ENCODE data around the gene GID8.
A peak's percentile ranks its signal among the peaks of the same experiment; 100 is the strongest.

GID8 gene

GRCh38 chr20:62900692-62901584 is 37.0 kb upstream of the GID8 start:
- peak overlapping the region; percentile 78 for H3K27ac ChIP-seq

GRCh38 chr20:62901891-62902290 is 36.1 kb upstream of the GID8 start:
- no peak for DNase-seq (ENCODE audit: low spot score)
- CTCF ChIA-PET = interaction anchor here (0.6 to 5.7 kb wide), 7 partner anchors 13 to 114 kb away, joined by 4 to 33 read pairs (median 5); no protein-coding TSS in a partner anchor
- POLR2A ChIA-PET (ENCODE audit: low non-redundant PET) = no interaction called here
- TF ChIP-seq, protein P1, sequence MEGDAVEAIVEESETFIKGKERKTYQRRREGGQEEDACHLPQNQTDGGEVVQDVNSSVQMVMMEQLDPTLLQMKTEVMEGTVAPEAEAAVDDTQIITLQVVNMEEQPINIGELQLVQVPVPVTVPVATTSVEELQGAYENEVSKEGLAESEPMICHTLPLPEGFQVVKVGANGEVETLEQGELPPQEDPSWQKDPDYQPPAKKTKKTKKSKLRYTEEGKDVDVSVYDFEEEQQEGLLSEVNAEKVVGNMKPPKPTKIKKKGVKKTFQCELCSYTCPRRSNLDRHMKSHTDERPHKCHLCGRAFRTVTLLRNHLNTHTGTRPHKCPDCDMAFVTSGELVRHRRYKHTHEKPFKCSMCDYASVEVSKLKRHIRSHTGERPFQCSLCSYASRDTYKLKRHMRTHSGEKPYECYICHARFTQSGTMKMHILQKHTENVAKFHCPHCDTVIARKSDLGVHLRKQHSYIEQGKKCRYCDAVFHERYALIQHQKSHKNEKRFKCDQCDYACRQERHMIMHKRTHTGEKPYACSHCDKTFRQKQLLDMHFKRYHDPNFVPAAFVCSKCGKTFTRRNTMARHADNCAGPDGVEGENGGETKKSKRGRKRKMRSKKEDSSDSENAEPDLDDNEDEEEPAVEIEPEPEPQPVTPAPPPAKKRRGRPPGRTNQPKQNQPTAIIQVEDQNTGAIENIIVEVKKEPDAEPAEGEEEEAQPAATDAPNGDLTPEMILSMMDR (conservative IDR thresholded peaks at IDR 0.05; ENCODE audit: low read depth) = no peak
- H3K27ac ChIP-seq = peak overlapping the region; percentile 46

More at GRCh38 chr20:62900692-62901584, 37.0 kb upstream of the GID8 start:
- DNase-seq (ENCODE audit: low spot score) = peak; percentile 93
- CTCF ChIA-PET = interaction anchor here (0.5 to 5.7 kb wide), 22 partner anchors 8 to 371 kb away, joined by 3 to 33 read pairs (median 5); partner anchors contain the start of gene ARFGAP1
- TF ChIP-seq, protein P1 (conservative IDR thresholded peaks at IDR 0.05; ENCODE audit: low read depth) = no peak
- POLR2A ChIA-PET (ENCODE audit: low non-redundant PET) = no interaction called here

DNA sequence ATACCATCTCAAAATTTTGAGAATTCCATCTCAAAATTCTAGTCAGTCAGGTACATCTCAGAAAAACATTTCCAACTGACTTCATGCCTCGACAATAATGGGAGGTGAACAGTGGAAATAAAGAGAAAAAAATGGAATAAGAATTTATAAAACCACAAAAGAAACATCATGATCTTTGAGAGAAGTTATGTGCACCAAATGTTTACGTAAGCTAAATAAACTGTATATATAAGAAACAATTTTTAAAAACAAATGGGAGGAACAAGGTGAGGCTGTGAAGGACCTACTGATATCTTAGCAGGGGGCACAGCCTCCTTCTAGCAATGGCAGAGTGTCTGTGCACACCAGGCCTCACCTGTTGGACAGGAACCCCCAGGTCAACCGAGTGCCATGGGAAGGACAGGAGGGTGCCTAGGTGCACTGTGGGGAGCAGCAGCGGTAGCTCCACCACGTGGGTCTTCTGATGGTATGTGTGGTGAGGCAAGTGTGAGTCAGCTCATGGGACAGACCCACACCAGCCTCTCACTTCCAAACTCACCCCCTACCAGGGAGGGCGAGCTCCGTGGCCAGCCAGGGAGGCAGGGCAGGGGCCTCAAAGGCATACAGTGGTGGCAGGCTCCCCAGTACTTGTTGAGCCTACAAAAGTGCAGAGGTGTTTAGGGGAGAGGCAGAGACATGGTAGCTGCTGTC is 34.9 kb upstream of the GID8 start:
- peak; percentile 46 for DNase-seq (ENCODE audit: low spot score)
- peak overlapping the region; percentile 48 for H3K27ac ChIP-seq
- ChIA-PET POLR2A (ENCODE audit: low non-redundant PET) (interaction anchor here (1.2 kb wide), 1 partner anchor 12 kb away, joined by 3 read pairs; no protein-coding TSS in a partner anchor), CTCF (interaction anchor here (0.7 to 5.7 kb wide), 4 partner anchors 14 to 114 kb away, joined by 3 to 33 read pairs (median 4); no protein-coding TSS in a partner anchor)
- TF ChIP-seq, protein P1 (conservative IDR thresholded peaks at IDR 0.05; ENCODE audit: low read depth) = no peak

DNA sequence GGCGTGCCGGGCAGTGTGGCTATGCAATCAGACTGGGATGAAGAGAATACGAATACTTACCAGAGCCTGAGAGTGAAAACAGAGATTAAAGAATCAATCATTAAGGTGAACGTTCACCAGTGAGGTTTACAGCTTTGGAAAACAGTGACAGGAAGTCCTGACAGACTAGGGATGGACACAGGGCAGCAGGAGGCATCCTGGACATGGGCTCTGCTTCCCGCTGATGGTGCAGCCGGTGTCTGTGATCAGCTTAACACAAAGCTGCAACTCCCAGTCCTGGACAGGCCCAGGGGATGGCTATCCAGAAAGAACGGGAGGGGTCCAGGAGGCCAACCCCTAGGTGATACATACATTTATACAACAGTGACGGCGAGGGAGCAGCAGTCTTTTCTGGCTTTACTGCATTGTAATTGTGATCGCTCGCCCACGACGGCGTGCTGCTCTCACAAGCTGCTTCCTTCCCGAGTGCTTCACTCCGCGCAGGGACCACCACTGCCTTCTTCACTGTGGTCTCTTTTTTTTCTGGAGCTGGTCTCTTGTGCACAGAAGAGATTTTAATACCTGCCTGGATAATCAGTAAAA is 32.3 kb upstream of the GID8 start:
- CTCF ChIA-PET = interaction anchor here (0.6 to 0.7 kb wide), 3 partner anchors 11 to 435 kb away, joined by 3 to 4 read pairs (median 4); no protein-coding TSS in a partner anchor
- POLR2A ChIA-PET (ENCODE audit: low non-redundant PET) = no interaction called here
- DNase-seq (ENCODE audit: low spot score) = no peak
- peak overlapping the region; percentile 8; the same call in 1 of the 2 replicates for H3K27ac ChIP-seq
- TF ChIP-seq, protein P1 (conservative IDR thresholded peaks at IDR 0.05; ENCODE audit: low read depth) = no peak

DNA sequence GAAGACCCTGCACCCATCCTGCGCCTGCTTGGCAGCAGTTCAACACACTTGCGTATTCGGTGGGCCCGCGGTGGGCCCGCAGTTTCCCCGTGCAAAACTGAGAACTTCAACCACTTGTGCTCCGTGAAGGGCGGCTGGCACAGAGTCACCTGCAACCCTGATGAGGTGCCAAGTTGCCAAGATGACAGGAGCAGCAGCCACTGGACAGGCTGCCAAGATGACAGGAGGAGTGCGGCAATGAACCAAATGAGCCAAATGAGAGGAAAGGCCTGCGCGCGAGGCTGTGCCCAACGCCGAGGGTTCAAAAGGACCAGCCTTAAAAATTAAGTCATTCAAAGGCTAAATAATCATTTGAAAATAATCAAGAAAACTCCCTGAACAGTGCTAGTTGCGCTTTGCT is 31.7 kb upstream of the GID8 start:
- H3K27ac ChIP-seq = no peak overlapping the region; the same call in 1 of the 2 replicates
- ChIA-PET POLR2A (ENCODE audit: low non-redundant PET) (no interaction called here), CTCF (interaction anchor here (0.6 to 0.7 kb wide), 3 partner anchors 9 to 435 kb away, joined by 3 to 4 read pairs (median 4); no protein-coding TSS in a partner anchor)
- no peak for DNase-seq (ENCODE audit: low spot score)
- TF ChIP-seq, protein P1 (conservative IDR thresholded peaks at IDR 0.05; ENCODE audit: low read depth) = no peak

Measured in RWPE1 (cell line).